ENCODE data around the gene TSPAN18. TPM values are rescaled to one million over a fixed set of nuclear protein-coding genes. Genes with fewer than 3 reads are reported as not detected.

TSPAN18 gene
- total and polyA plus RNA-seq, 10 of the 15 experiments (the other 5 are each of a cell fraction or from before 2014, with no cell fraction given), result 0.02 to 0.77 (median 0.13) TPM; not detected in 1

DNA sequence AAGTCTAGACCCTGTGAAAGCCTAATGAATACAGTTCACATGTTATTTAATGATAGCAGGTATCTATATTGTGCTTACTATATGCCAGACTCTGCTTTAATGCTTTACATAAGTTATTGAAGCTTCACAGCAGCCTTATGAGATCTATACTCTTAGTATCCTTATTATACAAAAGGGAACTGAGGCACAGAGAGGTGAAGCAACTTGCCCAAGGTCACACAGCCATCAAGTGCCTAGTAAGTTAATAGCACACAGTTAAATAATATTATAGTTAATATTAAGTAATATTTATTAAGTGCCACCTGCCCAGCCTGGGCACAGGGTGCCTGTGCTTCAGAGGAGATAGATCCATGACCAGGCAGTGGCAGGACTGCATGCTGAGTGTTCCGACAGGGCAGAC lies 145.8 kb downstream of the TSPAN18 start (continued):
- TF ChIP-seq SREBF1 (IDR thresholded peaks at IDR 0.05; ENCODE audit: low read length) (no peak), NFIC (IDR thresholded peaks at IDR 0.05; ENCODE audit: low read depth, low read length) (no peak), MLLT1 (IDR thresholded peaks at IDR 0.05) (no peak), NR2C1 (IDR thresholded peaks at IDR 0.05) (no peak), EZH2 (IDR thresholded peaks at IDR 0.05; ENCODE audit: borderline replicate concordance, control insufficient read depth, low read depth, low read length) (no peak), BRCA1 (IDR thresholded peaks at IDR 0.05; ENCODE audit: low read depth, low read length) (no peak)
- TF ChIP-seq, protein P1, sequence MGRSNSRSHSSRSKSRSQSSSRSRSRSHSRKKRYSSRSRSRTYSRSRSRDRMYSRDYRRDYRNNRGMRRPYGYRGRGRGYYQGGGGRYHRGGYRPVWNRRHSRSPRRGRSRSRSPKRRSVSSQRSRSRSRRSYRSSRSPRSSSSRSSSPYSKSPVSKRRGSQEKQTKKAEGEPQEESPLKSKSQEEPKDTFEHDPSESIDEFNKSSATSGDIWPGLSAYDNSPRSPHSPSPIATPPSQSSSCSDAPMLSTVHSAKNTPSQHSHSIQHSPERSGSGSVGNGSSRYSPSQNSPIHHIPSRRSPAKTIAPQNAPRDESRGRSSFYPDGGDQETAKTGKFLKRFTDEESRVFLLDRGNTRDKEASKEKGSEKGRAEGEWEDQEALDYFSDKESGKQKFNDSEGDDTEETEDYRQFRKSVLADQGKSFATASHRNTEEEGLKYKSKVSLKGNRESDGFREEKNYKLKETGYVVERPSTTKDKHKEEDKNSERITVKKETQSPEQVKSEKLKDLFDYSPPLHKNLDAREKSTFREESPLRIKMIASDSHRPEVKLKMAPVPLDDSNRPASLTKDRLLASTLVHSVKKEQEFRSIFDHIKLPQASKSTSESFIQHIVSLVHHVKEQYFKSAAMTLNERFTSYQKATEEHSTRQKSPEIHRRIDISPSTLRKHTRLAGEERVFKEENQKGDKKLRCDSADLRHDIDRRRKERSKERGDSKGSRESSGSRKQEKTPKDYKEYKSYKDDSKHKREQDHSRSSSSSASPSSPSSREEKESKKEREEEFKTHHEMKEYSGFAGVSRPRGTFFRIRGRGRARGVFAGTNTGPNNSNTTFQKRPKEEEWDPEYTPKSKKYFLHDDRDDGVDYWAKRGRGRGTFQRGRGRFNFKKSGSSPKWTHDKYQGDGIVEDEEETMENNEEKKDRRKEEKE (IDR thresholded peaks at IDR 0.05), result no peak
- TF ChIP-seq, protein P2, sequence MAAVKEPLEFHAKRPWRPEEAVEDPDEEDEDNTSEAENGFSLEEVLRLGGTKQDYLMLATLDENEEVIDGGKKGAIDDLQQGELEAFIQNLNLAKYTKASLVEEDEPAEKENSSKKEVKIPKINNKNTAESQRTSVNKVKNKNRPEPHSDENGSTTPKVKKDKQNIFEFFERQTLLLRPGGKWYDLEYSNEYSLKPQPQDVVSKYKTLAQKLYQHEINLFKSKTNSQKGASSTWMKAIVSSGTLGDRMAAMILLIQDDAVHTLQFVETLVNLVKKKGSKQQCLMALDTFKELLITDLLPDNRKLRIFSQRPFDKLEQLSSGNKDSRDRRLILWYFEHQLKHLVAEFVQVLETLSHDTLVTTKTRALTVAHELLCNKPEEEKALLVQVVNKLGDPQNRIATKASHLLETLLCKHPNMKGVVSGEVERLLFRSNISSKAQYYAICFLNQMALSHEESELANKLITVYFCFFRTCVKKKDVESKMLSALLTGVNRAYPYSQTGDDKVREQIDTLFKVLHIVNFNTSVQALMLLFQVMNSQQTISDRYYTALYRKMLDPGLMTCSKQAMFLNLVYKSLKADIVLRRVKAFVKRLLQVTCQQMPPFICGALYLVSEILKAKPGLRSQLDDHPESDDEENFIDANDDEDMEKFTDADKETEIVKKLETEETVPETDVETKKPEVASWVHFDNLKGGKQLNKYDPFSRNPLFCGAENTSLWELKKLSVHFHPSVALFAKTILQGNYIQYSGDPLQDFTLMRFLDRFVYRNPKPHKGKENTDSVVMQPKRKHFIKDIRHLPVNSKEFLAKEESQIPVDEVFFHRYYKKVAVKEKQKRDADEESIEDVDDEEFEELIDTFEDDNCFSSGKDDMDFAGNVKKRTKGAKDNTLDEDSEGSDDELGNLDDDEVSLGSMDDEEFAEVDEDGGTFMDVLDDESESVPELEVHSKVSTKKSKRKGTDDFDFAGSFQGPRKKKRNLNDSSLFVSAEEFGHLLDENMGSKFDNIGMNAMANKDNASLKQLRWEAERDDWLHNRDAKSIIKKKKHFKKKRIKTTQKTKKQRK (IDR thresholded peaks at IDR 0.05; ENCODE audit: low read depth, low read length), result no peak
